T-cell (primary cell): Measurements from ENCODE around the gene ARL6IP1. TPM values are rescaled to one million over a fixed set of nuclear protein-coding genes. Genes with fewer than 3 reads are reported as not detected.
"Not testable (repeated sequence)": the region's sequence is repeated elsewhere in the genome, so short reads cannot be mapped to it uniquely, and the experiment has no call there.

ENCODE experiments used
- ATAC-seq, 4 experiments: fragments of 200-7000 bp in 3 of 4; fragments of 150-1000 bp in 1 of 4; cut with Tn5 transposase; replicated peaks in 1 of 4; 1 replicate in 3 of 4; 2 replicates in 1 of 4; pipeline ENCODE4 v1.10.0; 2021; ENCODE audit warnings: moderate library complexity in 3 of 4, mild to moderate bottlenecking in 2 of 4, moderate number of reproducible peaks in 1 of 4
- CTCF ChIA-PET, 2 donors: fragments of 300-600 bp; sonication (Branson Sonifier 250); formaldehyde crosslinking; loops; one replicate each; lab custom pipeline; 2022; ENCODE audit warnings: antibody characterized with exemption in 2 of 2; lab: Charles Lee
- POLR2A ChIA-PET, 2 donors: fragments of 300-600 bp; sonication (Branson Sonifier 250); formaldehyde crosslinking; loops; one replicate each; lab custom pipeline; 2022; ENCODE audit warnings: antibody characterized with exemption in 2 of 2; lab: Charles Lee
- DNase-seq, 35 experiments: peaks; one replicate each; pipeline versions ENCODE4 v3.0.0 to v3.0.0-alpha.2; 2013 to 2023
- H3K27ac ChIP-seq: one replicate; pipeline ENCODE4 v1.5.1; 2013; ENCODE audit warnings: low read length
- H3K27me3 ChIP-seq, 2 experiments: replicated peaks in 1 of 2; 1 replicate in 1 of 2; 2 replicates in 1 of 2; pipeline versions ENCODE4 v1.6.1 to v1.7.0; 2013; ENCODE audit warnings: low read length in 1 of 2, mixed read lengths in 1 of 2; ENCODE audit not compliant: control insufficient read depth in 2 of 2, insufficient read depth in 2 of 2; ENCODE audit errors: extremely low read depth in 1 of 2
- H3K36me3 ChIP-seq, 2 donors: 1 replicate in 1 of 2; 2 replicates in 1 of 2; pipeline versions ENCODE4 v1.6.1 to v1.7.0; 2013; ENCODE audit warnings: low read length in 1 of 2; ENCODE audit not compliant: control insufficient read depth in 2 of 2, insufficient read depth in 1 of 2; ENCODE audit errors: extremely low read depth in 1 of 2
- H3K4me1 ChIP-seq, 2 experiments: 1 replicate in 1 of 2; 2 replicates in 1 of 2; pipeline versions ENCODE4 v1.6.1 to v1.7.0; 2013; ENCODE audit warnings: low read length in 2 of 2, mixed read lengths in 1 of 2; ENCODE audit not compliant: insufficient read depth in 2 of 2, control insufficient read depth in 1 of 2; ENCODE audit errors: extremely low read depth in 1 of 2
- H3K4me3 ChIP-seq, 2 donors: 1 replicate in 1 of 2; 2 replicates in 1 of 2; pipeline versions ENCODE4 v1.5.1 to v1.7.0; 2013; ENCODE audit warnings: mild to moderate bottlenecking in 2 of 2, low read length in 1 of 2, moderate library complexity in 1 of 2; ENCODE audit not compliant: control insufficient read depth in 1 of 2; ENCODE audit errors: extremely low read depth in 1 of 2
- H3K9me3 ChIP-seq: 2 replicates; pipeline ENCODE4 v1.7.0; 2013
- H3K27ac Mint-ChIP-seq, 2 donors: one replicate each; pipeline ENCODE4 v1.8.0; 2020 to 2021; ENCODE audit warnings: mild to moderate bottlenecking in 2 of 2, mixed read lengths in 2 of 2
- H3K27me3 Mint-ChIP-seq, 2 donors: one replicate each; pipeline ENCODE4 v1.8.0; 2021 to 2022; ENCODE audit warnings: mixed read lengths in 2 of 2
- H3K36me3 Mint-ChIP-seq: one replicate; pipeline ENCODE4 v1.8.0; 2021; ENCODE audit warnings: mixed read lengths
- H3K4me1 Mint-ChIP-seq, 3 donors: one replicate each; pipeline ENCODE4 v1.8.0; 2020 to 2022; ENCODE audit warnings: mixed read lengths in 3 of 3, mild to moderate bottlenecking in 1 of 3
- H3K4me3 Mint-ChIP-seq, 3 donors: one replicate each; pipeline ENCODE4 v1.8.0; 2020 to 2022; ENCODE audit warnings: mild to moderate bottlenecking in 3 of 3, mixed read lengths in 3 of 3, moderate library complexity in 3 of 3
- H3K9me3 Mint-ChIP-seq, 3 donors: one replicate each; pipeline ENCODE4 v1.8.0; 2020 to 2022; ENCODE audit warnings: mixed read lengths in 3 of 3
- WGBS: methylation state at CpG from one replicate; pipeline ENCODE4 v1.1.5; 2013; ENCODE audit warnings: missing lambda C conversion rate; ENCODE audit not compliant: insufficient coverage; 5-methylcytosine and 5-hydroxymethylcytosine counted together
- total RNA-seq, 35 experiments: library from RNA in 6 of 35; stranded (reverse) in 6 of 35; fragments of 120-200 nt in 1 of 35; gene quantifications; one replicate each; pipeline versions ENCODE4 v1.2.1 to v1.2.4 and lab custom pipeline; 2013 to 2026

ARL6IP1 gene
- total RNA-seq, 5 donors from 2014 or later (not counting 1 experiment from before 2014, with no cell fraction given) = 78.8 to 122 (median 89.5) TPM

DNA sequence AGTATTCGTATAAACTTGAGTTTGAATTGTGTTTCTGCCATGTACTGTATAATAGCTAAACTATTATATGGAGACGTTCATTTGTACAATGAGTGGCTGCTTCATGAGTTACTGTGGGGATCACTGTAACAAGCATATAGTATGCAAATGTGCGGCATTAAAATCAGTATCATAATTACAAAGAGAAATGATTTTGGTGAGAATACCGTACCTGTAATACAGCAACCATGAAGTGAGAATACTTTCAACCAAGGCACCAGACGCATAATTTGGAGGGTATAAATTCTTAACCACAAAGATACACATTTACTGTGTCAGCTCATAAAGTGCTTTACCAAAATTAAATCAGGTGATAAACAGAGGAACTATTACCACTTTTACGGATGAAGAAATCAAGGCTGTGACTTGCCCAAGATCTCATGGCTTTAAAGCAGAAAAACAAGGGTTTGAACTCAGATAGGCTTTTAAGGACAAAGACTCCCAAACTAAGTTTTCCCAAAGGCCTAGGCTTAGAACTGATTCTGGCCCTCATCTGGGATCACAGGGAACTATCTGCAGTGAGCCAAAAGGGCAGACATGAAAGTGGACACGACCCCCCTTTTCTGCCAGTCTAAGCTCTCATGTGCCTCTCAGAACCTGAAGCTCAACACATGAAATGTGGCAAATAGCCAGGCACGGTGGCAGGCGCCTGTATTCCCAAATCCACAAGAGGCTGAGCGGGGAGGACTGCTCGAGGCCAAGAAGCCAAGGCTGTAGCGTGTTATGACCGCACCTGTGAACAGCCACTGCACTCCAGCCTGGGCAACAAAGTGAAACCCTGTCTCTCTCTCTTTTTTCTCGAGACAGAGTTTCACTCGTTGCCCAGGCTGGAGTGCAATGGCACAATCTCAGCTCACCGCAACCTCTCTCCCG is 17.7 kb downstream of the ARL6IP1 start:
- no peaks in the 10 kb centered on the region for H3K27me3 Mint-ChIP-seq
- no peak for ATAC-seq
- H3K27ac ChIP-seq = peak overlapping the region; percentile 34
- 69% methylated on average over 9 of the region's 17 CpGs for WGBS
- no peak overlapping the region for H3K4me3 ChIP-seq
- H3K27me3 ChIP-seq = no peaks in the 10 kb centered on the region
- ChIA-PET CTCF (no interaction called here), POLR2A (interaction anchor here in 1 of 2 donors (1.0 kb wide), 1 partner anchor 284 kb away, joined by 3 read pairs; the partner anchor contains the start of gene COQ7)
- H3K9me3 Mint-ChIP-seq = no peaks in the 10 kb centered on the region
- peaks cover 5 to 61% of the 10 kb centered on the region in 2 donors for H3K36me3 ChIP-seq
- no peaks in the 10 kb centered on the region for H3K9me3 ChIP-seq
- peaks cover 16 to 52% of the 10 kb centered on the region in 2 experiments for H3K4me1 ChIP-seq
- peaks cover 40 to 56% (median 55%) of the 10 kb centered on the region in 3 donors for H3K4me1 Mint-ChIP-seq
- no peak overlapping the region for H3K4me3 Mint-ChIP-seq
- H3K36me3 Mint-ChIP-seq = peaks cover 48% of the 10 kb centered on the region
- DNase-seq = no peak
- H3K27ac Mint-ChIP-seq = peak overlapping the region; percentile 32 to 71

DNA sequence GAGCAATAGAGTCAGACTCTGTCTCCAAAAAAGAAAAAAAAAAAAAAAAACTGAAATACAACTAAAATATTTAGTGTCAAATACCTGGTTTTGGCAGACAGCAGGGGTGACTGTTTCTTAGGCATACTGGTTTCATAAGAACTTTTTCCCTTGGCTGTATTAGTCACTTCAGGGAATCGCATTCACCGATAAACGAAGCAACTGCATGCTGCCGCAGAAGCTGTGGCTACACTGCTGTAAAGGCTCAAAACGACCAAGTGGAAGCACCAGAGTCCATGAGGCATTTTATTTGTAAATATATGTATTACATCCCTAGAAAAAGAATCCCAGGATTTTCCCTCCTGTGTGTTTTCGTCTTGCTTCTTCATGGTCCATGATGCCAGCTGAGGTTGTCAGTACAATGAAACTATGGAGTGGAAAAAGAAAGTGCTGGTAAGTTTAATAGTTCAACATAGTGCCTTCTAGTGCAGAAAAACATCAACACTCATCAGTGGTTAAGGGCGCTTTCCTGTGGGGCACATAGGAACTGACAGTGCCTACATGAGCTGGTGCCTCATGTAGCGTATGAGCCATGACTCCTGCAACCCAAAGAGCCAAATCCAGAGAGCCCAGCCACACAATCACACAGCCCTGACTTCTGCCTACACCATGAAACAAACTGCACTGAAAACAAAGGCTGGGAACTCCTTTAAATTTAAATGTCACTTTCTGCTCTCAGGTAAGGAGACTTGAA is 18.5 kb downstream of the ARL6IP1 start:
- WGBS = no CpG with 5 or more reads among the region's 8 CpGs
- H3K36me3 ChIP-seq = peaks cover 5 to 56% of the 10 kb centered on the region in 2 donors

DNA sequence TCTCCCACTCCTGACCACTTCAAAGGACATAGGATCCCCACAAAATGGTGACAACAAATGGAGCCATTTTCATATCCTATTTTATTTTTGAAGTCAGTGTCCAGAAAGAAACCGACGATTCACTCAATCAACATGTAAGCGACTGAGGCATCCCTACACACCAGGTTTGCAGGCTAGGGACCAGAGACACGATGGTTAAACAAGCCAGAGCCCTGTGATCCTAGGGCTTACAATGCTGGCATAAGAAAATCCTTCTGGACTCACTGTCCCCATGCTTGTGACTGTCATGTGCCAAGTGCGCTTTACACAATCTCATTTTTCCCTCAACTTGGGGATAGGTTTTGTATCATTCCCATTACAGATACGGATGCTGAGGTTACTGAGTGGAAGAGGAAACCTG is 20.1 kb downstream of the ARL6IP1 start:
- H3K9me3 Mint-ChIP-seq, CTCF ChIA-PET, H3K4me3 Mint-ChIP-seq, H3K9me3 ChIP-seq, H3K4me3 ChIP-seq, POLR2A ChIA-PET, H3K27me3 Mint-ChIP-seq, DNase-seq, H3K27me3 ChIP-seq, H3K27ac ChIP-seq, ATAC-seq, H3K27ac Mint-ChIP-seq: not testable (repeated sequence)
- WGBS = no CpG with 5 or more reads among the region's 6 CpGs
- Mint-ChIP-seq H3K4me1 (peaks cover 16 to 32% (median 32%) of the 10 kb centered on the region in 3 donors), H3K36me3 (peaks cover 29% of the 10 kb centered on the region)
- peaks cover 5 to 40% of the 10 kb centered on the region in 2 donors for H3K36me3 ChIP-seq
- peaks cover 5 to 28% of the 10 kb centered on the region in 2 experiments for H3K4me1 ChIP-seq

More for the DNA sequence above, 18.5 kb downstream of the ARL6IP1 start:
- Mint-ChIP-seq H3K4me3 (no peak overlapping the region), H3K27ac (peak overlapping the region; percentile 32 to 71), H3K27me3 (no peaks in the 10 kb centered on the region), H3K36me3 (peaks cover 40% of the 10 kb centered on the region), H3K9me3 (no peaks in the 10 kb centered on the region), H3K4me1 (peaks cover 32 to 48% (median 47%) of the 10 kb centered on the region in 3 donors)
- DNase-seq (peak in 1 of 35 experiments; percentile 31), ATAC-seq (peak in 3 of 4 experiments; percentile 34 to 62 (median 46))
- CTCF ChIA-PET = no interaction called here
- Histone ChIP-seq H3K4me3 (no peak overlapping the region), H3K27me3 (no peaks in the 10 kb centered on the region), H3K27ac (peak overlapping the region; percentile 34), H3K9me3 (no peaks in the 10 kb centered on the region), H3K4me1 (peaks cover 10 to 44% of the 10 kb centered on the region in 2 experiments)
- POLR2A ChIA-PET = no interaction called here

DNA sequence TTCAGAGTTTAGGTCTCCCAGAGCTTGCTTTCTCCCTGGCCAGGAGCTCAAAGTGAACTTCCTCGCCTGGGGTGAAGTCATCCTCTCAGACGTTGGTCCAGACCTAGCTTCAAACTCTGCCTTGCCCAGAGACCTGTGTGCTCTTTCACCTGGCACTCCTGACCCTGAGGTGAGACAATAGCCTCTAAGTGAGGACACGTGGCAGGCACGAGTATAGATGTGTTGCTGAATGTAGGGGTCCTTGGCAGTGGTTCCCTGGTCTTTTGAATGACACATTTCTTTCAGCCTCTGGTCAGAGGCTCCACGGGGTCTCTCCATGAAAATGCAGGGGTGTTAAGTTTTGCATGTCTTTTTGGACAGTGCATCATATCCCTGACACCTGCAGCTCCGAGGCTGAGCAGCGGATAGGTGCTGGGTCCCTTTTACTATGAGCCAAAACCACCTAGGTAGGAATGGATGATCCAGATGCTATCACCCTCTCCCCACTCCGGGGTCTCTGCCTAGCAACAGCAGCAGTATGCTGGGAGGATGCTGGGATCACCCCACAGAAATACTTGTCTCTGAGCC is 20.8 kb downstream of the ARL6IP1 start:
- H3K27ac ChIP-seq, H3K9me3 Mint-ChIP-seq, POLR2A ChIA-PET, H3K4me3 ChIP-seq, H3K27me3 ChIP-seq, CTCF ChIA-PET, H3K9me3 ChIP-seq, H3K27me3 Mint-ChIP-seq, H3K27ac Mint-ChIP-seq, H3K4me3 Mint-ChIP-seq, DNase-seq: not testable (repeated sequence)
- Mint-ChIP-seq H3K4me1 (peaks cover 9 to 25% (median 25%) of the 10 kb centered on the region in 3 donors), H3K36me3 (peaks cover 23% of the 10 kb centered on the region)
- ATAC-seq = peak in 1 of 4 experiments; percentile 27
- Histone ChIP-seq H3K4me1 (peaks cover 1 to 21% of the 10 kb centered on the region in 2 experiments), H3K36me3 (peaks cover 5 to 33% of the 10 kb centered on the region in 2 donors)
- 20% methylated on average over 1 of the region's 8 CpGs for WGBS

DNA sequence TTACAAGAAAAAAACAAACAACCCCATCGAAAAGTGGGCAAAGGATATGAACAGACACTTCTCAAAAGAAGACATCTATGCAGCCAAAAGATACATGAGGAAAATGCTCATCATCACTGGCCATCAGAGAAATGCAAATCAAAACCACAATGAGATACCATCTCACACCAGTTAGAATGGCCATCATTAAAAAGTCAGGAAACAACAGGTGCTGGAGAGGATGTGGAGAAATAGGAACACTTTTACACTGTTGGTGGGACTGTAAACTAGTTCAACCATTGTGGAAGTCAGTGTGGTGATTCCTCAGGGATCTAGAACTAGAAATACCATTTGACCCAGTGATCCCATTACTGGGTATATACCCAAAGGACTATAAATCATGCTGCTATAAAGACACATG is 23.7 kb downstream of the ARL6IP1 start:
- DNase-seq, H3K4me1 ChIP-seq, ATAC-seq, H3K4me1 Mint-ChIP-seq, H3K27me3 Mint-ChIP-seq, H3K27me3 ChIP-seq, H3K4me3 Mint-ChIP-seq, H3K27ac ChIP-seq, POLR2A ChIA-PET, H3K9me3 ChIP-seq, H3K9me3 Mint-ChIP-seq, H3K4me3 ChIP-seq, H3K27ac Mint-ChIP-seq, H3K36me3 ChIP-seq, H3K36me3 Mint-ChIP-seq, CTCF ChIA-PET: not testable (repeated sequence)
- WGBS = no CpG with 5 or more reads among the region's 1 CpG

DNA sequence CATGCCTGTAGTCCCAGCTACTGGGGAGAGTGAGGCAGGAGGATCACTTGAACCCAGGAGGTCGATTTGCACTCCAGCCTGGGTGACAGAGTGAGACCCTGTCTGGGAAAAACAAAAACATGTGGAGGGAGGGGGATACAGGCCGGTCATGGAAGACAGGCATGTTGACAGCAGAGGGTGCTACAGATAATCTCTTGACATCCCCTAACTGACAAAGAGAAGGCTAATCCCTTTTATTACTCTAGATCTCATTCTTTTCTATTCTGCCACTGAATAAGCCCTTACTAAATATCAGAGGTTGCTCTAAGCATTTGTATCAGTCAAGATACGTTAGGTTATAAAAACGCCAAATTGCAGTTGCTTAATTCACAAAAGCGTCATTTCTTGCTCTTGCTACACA is 25.0 kb downstream of the ARL6IP1 start:
- POLR2A ChIA-PET, H3K4me3 Mint-ChIP-seq, H3K36me3 ChIP-seq, H3K4me1 ChIP-seq, H3K27ac ChIP-seq, DNase-seq, H3K9me3 Mint-ChIP-seq, H3K4me3 ChIP-seq, H3K27ac Mint-ChIP-seq, H3K27me3 ChIP-seq, H3K36me3 Mint-ChIP-seq, H3K27me3 Mint-ChIP-seq, H3K4me1 Mint-ChIP-seq, CTCF ChIA-PET, H3K9me3 ChIP-seq: not testable (repeated sequence)
- peak in 1 of 4 experiments; percentile 17 for ATAC-seq
- WGBS = 85% methylated on average over 4 of the region's 5 CpGs
